Measurements from ENCODE around the gene SMPDL3A. TPM values are rescaled to one million over a fixed set of nuclear protein-coding genes. Genes with fewer than 3 reads are reported as not detected.

The SMPDL3A gene
- polyA plus RNA-seq, 12 donors: 9.7 to 30.1 (median 18.1) TPM; not detected in 1

DNA sequence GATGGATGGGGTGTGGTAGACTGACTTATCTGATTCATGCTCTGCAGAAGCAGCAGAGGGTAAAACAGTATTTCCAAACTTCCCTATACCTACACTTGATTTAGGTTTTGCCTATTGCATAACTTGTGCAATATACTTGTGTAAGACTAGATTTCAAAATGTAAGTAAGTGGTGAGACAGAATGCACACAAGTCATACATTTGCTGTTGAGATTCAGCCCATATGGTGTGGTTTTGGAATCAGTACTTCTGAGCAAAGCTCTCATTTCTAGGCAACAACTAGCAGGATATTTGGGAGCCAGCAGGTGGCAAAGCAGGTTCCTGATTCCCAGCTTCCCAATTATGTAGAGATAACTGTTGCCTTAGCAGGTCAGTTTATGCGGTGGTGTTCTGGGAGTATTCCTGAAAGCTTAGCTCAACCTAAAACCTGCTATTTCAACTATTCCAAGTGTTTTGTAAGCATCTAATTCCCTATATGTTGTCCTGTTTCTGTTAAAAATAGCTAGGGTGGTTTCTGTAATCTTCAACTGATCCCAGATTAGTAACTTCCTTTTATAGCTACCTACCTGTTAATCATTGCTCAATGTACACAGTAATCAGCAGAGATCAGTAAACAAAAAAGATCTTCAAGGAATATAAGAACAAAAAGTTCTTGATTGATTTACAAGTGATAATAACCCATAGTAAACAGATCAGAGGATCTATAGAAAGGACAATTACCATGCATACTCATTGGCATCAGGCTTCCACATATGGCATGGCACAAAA, 18.0 kb upstream of the SMPDL3A start:
- DNase-seq: no peak

DNA sequence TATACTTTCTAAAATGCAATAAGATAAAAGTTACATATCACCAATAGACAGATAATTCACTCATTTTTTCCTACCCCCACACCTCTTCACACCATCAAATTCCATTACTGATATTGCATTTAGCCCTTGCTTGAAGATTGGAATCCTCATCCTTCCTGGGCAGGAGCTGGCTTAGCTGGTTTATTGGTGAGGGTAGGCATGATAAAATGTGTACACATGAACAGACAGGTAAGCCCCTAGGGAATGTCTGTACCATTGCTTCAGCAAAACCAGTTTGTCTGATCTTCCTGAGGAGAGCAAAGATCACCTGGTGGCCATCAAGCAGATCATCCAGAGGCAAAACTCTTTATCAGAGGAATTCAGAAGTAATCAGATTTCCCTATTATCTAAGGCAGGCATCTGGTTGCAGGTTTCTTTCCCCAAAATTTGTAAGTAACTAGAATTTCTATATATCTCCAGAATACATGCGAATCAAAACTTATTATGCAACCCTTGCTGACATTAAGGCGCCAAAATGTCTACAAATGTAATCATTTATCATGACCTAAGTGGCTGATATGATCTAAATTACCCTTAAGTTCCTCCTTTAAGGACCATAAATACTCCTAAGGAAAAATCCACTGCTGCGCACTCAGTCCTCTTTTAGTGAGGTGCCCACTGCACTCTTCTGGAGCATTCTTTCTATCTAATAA, 16.2 kb upstream of the SMPDL3A start:
- DNase-seq: no peak

DNA sequence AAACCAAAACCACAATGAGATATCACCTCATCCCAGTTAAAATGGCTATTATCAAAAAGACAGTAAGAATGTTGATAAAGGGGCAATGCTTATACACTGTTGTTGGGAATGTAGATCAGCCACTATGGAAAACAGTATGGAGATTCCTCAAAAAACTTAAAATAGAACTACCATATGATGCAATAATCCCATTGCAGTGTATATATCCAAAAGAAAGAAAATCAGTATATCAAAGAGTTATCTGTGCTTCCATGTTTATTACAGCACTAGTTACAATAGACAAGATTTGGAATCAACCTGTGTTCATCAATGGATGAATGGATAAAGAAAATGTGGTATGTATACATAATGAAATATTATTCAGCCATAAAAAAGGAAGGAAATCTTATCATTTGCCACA, 13.1 kb upstream of the SMPDL3A start:
- DNase-seq: no peak

- DNase-seq: no peak
These were observed 10.8 kb upstream of the SMPDL3A start for GRCh38 chr6:122778302-122778701.

DNA sequence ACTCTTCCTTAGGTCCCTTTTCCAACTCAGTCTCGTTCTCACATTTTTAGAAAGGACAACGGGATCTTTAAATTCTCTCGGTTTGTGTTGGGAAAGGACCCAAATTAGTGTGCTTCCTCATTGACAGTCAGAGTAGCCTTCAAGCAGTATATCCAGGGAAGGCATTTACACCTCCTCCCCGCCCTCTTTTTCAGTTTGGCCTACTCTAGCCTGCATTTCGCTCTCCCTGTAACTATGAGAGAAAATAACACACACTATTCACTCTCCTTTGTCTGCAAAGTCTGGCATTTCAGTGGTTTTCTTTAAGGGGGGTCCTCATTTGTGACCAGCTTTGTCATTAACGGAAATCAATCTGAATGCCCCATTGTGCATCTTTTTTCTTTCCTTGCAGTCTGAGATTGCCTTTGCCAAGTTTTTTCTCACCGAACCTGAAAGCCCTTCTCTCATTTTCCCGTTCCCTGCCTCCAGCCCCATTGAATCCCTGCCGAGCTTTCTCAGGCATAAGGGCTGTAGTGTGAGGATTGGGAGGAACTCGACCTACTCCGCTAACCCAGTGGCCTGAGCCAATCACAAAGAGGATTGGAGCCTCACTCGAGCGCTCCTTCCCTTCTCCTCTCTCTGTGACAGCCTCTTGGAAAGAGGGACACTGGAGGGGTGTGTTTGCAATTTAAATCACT, 9.9 kb upstream of the SMPDL3A start:
- no peak for DNase-seq

DNA sequence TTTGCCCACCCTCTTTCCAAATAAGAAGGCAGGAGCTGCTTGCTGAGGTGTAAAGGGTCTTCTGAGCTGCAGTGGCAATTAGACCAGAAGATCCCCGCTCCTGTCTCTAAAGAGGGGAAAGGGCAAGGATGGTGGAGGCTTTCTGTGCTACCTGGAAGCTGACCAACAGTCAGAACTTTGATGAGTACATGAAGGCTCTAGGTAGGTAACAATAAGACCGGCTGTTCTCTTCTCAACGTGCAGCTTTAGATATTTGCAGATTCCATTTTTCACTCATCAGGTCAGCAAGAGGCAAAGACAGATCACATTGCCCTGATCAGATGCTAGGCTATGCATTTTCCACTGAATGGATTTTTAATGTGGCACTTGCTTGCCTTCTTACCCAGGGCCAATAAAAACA, 9.4 kb upstream of the SMPDL3A start, which contains the start of gene FABP7:
TSS of gene FABP7 (plus strand) at position 50 of the 400 bp plus-strand sequence. CDS start at position 129, 79 bp downstream.
- no peak for DNase-seq

GRCh38 chr6:122780114-122780513, 8.9 kb upstream of the SMPDL3A start:
- DNase-seq: no peak

GRCh38 chr6:122781716-122782115, 7.3 kb upstream of the SMPDL3A start:
- no peak for DNase-seq

GRCh38 chr6:122783401-122783800, 5.7 kb upstream of the SMPDL3A start:
- no peak for DNase-seq

- DNase-seq: no peak
These were observed 3.2 kb upstream of the SMPDL3A start for GRCh38 chr6:122785891-122786290.

DNA sequence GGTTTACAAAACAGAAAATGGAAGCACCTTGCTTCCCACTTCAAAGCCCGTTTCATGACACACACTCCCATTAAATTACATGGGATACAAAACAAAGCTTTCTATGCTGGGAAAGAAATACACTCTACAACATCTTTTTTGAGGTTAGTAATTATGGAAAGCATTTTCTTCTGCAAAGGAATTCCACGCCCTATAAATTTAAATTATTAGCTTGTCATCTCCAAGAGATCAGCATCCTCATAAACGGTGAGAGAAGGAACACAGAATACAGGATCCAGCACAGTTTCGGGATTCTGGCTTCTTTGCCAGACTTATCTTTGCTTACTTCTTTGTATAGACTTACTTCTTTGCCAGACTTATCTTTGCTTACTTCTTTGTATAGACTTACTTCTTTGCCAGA, 1.3 kb upstream of the SMPDL3A start:
- no peak for DNase-seq

GRCh38 chr6:122788208-122788607, 850 bp upstream of the SMPDL3A start:
- no peak for DNase-seq

GRCh38 chr6:122788663-122789181, 336 bp upstream of the SMPDL3A start:
- DNase-seq: no peak

DNA sequence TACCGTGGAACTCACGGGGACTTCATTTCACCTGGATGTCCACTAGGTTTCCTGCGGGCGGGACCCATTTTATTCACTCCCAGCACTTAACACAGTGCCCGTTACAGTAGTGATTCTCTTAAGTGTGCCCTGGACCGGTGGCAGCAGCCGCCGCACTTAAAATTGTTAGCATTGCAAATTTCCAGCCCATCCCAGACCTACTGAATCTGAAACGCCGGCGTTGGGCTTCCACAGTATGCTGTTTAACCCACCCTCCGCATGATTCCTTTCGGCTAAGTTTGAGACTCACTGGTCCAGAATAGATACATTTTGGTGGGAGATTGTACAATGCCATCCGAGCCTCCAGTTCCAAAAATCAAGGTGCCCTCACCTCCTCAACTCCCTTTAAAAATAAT, 967 bp downstream of the SMPDL3A start:
- no peak for DNase-seq

DNA sequence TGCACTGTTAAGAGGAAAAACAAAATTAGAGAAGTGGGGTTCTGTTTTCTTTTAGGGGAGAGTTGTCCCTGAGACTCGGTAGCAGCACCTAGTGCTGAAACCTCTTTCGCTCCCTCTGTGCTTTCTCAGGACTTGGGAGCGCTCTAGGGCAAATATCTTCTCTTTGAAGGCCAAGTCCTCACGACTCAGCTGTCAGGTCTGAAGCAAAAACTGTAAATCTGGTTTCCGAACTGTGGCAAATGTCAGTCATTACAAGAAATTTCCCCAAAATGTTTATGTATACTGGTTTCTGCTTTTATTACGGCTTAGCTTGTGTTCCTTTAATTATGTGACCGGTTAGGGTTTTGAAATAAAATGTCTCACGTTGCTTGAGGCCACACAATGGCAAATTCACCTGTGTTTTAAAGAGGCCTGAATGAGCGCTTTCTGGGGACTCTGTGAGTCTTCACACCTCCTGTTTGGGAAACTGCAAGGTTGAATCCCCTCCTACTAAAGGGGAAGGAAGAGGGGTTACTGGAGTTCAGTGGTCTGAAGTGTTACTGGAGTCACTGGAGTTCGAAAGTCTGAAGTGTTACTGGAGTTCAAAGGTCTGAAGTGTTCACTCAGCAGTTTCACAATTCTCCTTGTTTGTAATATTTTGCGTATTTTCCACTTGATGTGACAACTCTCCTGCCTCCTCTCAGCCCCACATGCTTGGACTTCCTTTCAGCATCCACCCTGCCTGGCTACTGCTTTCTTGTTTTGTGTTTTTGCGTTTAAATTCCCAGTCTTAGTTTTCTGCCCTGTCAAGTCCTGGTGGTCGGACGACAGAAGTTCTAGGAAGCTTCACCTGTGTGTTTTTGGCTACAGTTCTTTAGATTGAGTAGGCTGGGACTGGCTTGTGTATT, 1.6 kb downstream of the SMPDL3A start:
- no peak for DNase-seq

GRCh38 chr6:122791310-122791679, 2.2 kb downstream of the SMPDL3A start:
- no peak for DNase-seq

GRCh38 chr6:122792766-122793165, 3.7 kb downstream of the SMPDL3A start:
- DNase-seq: no peak

DNA sequence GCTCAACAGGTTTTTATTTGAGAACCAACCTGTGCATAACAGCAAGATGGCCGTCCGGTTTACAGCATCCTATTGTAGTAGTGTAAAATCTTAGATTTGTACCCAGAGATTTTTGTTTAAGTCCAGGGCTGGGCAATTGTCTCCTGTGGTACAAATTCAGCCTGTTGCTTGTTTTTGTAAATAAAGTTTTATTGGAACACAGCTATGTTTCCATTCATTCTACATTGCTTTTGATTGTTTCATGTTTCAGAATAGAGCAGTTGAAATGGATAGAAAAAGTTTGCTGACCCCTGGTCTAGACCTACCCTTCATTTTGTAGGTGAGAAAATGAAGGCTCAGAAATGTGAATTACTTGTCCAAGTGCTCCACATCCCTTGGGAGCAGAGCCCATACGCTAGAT, 8.5 kb downstream of the SMPDL3A start:
- no peak for DNase-seq

DNA sequence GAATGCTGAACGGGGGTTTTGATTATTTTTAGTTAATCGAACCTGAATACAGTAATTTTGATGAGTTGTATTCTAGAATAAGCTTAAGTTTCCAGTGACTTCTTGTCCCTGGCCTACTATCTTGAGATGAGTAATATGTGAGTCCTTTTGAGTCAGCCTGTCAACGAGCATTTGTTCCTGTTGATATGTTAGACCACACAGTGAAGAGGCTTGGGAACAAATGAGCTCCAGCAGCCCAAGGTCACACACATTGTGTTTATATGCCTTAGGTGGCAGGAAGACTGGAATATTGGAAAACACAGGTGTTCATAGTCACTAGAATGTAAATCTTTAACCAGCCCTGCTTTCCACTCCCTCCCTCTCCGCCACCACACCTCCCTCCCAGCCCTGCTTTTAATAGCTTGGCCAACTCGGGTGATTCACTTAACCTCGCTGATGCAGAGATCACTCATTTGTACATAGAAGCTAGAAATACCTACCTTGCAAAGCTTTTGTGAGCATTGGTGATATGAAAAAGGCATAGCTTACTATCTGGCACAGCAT, 9.1 kb downstream of the SMPDL3A start:
- no peak for DNase-seq

DNA sequence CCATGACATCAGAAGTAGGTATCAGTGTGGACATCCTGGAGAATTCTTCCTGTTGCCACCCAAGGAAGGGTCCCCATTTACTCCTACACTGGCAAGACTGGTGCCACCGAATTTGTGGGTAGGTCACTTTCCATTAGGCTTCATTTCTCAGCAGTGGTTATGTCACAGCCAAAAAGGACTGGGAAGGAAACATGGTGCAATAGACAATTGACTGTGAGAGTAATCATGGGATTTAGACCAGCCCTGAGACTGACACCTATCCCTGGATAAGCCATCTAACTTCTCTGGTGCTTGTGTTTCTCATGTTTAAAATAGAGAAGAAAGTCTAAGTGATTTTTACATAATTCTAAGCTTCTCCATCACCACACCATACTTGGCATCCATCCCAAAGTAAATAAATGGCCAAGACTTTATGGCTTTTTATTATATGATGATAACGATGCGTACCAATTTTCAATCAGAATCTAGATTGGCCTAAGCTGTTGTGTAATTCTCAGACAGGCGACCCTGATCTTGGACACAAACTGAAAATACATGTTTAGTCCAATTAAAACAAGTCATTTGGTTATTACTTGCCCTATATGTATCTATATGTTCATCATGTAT, 10.2 kb downstream of the SMPDL3A start:
- no peak for DNase-seq

Measured in muscle of arm (tissue), 12 donors.